CD4-positive, alpha-beta T cell treated with Interleukin-4 for 4 hours (primary cell): ENCODE measurements around the gene ISG15.
A peak's percentile ranks its signal among the peaks of the same experiment; 100 is the strongest.
"Not testable (repeated sequence)": the region's sequence is repeated elsewhere in the genome, so short reads cannot be mapped to it uniquely, and the experiment has no call there.

Source experiments
- DNase-seq: peaks from one replicate; pipeline ENCODE4 v3.0.0-alpha.2; 2020

The ISG15 gene

DNA sequence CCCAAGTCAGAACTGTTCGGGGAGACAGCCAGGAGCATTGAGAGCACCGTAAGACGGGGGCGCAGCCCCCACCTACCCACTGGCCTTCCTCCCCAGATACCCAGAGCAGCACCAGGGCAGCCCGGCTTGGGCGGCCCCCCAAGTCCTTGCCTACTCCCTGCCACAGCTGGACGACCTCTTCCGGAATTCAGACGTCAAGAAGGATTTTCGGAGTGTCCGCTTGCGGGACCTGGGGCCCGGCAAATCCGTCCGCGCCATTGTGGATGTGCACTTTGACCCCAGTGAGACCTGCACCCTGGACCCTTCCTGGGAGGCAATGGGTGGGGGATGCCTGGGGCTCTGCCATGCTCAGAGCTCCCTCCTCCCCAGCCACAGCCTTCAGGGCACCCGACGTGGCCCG is 34.1 kb downstream of the ISG15 start:
- DNase-seq: no peak

DNA sequence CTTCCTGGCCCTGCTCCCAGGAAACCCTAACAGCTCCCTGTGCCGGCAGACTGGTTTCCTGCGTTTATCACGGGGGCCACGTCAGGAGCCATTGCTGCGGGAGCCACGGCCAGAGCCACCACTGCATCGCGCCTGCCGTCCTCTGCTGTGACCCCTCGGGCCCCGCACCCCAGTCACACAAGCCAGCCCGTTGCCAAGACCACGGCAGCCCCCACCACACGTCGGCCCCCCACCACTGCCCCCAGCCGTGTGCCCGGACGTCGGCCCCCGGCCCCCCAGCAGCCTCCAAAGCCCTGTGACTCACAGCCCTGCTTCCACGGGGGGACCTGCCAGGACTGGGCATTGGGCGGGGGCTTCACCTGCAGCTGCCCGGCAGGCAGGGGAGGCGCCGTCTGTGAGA is 34.7 kb downstream of the ISG15 start:
- no peak for DNase-seq

DNA sequence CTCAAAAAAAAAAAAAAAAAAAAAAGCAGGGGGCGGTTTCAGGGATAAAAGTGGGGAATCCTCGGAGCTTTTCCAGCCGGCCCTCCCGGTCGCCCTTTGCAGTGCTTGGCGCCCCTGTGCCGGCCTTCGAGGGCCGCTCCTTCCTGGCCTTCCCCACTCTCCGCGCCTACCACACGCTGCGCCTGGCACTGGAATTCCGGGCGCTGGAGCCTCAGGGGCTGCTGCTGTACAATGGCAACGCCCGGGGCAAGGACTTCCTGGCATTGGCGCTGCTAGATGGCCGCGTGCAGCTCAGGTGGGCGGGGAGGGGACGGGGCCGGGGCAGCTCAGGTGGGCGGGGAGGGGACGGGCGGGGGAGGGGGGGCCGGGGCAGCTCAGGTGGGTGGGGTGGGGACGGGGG is 35.5 kb downstream of the ISG15 start:
- no peak for DNase-seq

DNA sequence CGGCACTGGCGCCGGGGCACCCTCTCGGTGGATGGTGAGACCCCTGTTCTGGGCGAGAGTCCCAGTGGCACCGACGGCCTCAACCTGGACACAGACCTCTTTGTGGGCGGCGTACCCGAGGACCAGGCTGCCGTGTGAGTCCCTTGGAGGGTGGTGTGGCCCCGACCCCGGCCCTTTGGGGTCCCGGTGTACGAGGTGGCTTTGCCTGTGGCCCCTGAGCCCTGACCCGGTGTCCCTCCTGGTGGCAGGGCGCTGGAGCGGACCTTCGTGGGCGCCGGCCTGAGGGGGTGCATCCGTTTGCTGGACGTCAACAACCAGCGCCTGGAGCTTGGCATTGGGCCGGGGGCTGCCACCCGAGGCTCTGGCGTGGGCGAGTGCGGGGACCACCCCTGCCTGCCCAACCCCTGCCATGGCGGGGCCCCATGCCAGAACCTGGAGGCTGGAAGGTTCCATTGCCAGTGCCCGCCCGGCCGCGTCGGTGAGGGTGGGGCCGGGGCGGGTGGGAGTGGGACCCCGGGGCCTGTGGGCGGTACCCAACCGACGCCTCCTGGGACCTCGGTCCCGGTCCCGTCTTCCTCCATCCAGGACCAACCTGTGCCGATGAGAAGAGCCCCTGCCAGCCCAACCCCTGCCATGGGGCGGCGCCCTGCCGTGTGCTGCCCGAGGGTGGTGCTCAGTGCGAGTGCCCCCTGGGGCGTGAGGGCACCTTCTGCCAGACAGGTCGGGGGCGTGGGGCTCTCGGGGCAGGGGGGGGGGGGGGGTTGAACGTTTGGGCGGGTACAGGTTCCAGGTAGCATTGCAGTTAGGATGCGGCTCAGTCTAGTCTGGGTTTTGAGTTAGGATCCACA is 36.2 kb downstream of the ISG15 start:
- no peak for DNase-seq

DNA sequence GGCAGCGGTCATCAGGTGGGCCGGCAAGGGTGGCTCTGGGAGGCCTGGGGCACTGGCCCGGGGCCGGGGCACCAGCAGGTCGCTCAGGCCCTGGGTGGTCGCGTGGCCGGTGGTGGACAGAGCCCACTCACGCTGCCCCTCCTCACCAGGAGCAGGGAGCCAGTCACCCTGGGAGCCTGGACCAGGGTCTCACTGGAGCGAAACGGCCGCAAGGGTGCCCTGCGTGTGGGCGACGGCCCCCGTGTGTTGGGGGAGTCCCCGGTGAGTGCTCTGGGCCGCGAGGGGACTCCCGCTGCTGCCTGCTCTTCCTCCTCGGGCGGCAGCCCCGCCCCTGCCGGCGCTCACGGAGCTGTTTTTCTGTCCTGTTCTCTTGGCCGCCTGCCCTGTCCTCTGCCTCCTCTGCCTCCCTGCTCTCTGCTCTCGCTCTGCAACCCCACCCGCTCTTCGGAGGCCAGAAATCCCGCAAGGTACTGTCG is 37.3 kb downstream of the ISG15 start:
- DNase-seq: no peak

DNA sequence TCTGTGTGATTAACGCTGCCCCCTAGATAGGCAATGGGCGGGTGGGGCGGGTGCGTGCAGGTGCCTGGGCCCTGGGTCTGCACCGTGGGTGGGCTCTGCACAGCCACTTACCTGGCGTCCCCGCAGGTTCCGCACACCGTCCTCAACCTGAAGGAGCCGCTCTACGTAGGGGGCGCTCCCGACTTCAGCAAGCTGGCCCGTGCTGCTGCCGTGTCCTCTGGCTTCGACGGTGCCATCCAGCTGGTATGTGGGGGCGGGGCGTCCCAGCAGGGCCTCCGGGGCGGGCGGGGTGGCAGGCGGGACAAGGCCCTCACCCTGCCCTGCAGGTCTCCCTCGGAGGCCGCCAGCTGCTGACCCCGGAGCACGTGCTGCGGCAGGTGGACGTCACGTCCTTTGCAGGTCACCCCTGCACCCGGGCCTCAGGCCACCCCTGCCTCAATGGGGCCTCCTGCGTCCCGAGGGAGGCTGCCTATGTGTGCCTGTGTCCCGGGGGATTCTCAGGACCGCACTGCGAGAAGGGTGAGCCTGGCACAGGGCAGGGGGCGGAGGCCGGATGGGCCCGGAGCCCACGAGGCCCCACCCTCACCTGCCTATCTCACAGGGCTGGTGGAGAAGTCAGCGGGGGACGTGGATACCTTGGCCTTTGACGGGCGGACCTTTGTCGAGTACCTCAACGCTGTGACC is 38.0 kb downstream of the ISG15 start:
- DNase-seq: no peak

DNA sequence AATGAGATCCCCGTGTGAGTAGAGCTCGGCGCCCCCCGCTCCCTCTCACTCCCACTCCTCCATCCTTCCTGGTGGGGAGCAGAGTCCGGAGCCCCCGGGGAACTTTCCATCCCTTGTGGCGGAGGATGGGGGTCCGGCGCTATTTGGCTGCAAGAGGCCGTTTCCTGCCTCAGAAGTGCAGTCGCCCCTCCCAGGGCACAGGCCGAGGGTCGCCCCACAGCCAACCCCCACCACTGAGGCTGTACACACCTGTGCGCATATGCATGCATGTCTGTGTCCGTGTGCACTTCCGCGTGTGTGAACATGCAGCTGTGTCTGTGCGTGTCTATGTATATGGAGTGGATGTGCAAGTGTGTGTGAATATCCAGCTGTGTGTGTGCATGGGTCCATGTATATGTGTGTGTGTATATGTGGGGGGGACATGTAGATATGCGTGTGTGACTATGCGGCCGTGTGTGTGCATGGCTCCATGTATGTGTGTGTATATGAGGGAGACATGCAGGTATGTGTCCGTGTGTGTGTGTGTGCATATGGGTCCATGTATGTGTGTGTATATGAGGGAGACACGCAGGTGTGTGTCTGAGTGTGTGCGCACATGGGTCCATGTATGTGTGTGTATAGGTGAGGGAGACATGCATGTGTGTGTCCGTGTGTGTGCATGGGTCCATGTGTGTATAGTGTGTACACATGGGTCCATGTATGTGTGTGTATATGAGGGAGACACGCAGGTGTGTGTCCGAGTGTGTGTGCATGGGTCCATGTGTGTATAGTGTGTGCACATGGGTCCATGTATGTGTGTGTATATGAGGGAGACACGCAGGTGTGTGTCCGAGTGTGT is 38.9 kb downstream of the ISG15 start:
- no peak for DNase-seq

DNA sequence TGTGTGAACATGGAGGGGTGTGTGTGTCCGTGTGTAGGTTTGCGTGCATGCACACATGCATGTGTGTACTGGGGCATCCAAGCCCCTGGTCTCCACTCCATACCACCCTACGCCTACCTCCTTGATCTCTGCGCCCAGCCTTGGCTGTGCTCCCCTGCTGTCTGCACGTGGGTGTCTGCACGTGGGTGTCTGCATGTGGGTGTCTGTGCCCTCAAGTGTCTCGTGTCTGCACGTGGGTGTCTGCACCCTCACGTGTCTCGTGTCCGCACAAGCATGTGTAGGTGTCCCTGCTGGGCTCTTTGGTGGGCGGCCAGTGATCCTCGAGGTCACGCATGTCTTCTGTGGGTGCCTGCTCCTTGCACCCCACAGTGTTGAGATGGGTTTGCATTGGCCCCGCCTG is 39.7 kb downstream of the ISG15 start:
- no peak for DNase-seq

DNA sequence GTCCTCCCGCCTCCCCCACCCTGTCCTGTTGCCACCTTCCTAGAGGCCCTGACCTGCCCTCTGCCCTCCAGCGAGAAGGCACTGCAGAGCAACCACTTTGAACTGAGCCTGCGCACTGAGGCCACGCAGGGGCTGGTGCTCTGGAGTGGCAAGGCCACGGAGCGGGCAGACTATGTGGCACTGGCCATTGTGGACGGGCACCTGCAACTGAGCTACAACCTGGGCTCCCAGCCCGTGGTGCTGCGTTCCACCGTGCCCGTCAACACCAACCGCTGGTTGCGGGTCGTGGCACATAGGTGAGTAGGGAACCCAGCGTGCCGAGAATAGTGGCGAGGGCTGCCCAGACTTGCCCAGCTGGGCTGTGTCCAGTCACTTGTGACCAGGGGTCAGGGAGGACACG is 40.4 kb downstream of the ISG15 start:
- DNase-seq: no peak

DNA sequence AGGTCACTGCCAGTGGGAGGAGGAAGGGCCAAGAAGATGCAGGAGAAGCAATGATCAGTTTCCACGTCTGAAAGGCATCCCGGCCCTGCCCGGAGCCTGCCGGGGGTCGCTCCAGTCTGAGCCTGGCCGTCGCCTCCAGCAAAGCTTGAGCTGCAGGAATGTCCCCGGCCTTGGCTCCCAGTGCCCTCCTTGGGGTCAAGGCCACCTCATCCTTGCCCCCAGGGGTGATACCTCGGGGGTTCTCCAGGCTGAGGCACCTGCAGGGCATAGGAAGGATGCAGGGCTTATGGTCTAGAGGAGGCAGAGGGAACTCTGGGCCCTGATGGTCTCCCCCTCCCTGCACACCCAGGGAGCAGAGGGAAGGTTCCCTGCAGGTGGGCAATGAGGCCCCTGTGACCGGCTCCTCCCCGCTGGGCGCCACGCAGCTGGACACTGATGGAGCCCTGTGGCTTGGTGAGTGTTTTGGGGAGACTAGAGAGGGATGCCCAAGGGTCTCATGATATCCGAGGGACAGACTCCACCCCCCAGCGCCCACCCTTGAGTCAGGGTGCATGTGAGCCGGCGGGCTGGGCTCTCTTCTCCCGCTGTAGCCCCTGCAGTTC is 40.9 kb downstream of the ISG15 start:
- no peak for DNase-seq

DNA sequence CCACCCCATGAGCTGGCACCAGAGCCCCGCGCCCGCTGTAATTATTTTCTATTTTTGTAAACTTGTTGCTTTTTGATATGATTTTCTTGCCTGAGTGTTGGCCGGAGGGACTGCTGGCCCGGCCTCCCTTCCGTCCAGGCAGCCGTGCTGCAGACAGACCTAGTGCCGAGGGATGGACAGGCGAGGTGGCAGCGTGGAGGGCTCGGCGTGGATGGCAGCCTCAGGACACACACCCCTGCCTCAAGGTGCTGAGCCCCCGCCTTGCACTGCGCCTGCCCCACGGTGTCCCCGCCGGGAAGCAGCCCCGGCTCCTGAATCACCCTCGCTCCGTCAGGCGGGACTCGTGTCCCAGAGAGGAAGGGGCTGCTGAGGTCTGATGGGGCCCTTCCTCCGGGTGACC is 41.7 kb downstream of the ISG15 start:
- DNase-seq: no peak

DNA sequence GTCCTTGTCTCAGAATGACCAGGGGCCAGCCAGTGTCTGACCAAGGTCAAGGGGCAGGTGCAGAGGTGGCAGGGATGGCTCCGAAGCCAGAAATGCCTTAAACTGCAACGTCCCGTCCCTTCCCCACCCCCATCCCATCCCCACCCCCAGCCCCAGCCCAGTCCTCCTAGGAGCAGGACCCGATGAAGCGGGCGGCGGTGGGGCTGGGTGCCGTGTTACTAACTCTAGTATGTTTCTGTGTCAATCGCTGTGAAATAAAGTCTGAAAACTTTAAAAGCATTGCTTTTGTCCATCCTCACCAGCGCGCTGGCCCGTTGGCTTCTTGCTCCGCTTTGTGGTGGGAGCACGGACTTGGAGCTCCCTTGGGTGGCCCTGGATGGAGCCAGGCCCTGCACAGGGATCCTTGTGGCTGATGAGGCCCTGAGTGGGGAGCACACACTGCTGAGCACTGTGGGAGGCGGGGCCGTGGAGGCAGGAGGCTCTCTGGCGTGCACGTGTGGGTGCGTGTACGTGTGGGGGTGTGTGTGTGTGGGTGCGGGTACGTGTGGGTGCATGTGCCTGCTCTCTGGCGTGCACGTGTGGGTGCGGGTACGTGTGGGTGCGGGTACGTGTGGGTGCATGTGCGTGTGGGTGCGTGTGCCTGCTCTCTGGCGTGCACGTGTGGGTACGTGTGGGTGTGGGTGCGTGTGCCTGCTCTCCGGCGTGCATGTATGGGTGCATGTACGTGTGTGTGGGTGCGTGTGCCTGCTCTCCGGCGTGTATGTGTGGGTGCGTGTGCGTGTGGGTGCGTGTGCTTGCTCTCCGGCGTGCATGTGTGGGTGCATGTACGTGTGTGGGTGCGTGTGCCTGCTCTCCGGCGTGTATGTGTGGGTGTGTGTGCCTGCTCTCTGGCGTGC is 42.8 kb downstream of the ISG15 start:
- DNase-seq: no peak

DNA sequence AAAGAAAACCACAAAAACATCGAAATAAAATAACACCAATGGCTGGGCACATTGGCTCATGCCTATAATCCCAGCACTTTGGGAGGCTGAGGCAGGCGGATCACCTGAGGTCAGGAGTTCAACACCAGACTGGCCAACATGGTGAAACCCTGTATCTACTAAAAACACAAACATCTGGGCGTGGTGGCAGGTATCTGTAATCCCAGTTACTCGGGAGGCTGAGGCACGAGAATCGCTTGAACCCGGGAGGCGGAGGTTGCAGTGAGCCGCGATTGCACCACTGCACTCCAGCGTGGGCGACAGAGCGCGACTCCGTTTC is 44.4 kb downstream of the ISG15 start:
- not testable (repeated sequence) for DNase-seq

DNA sequence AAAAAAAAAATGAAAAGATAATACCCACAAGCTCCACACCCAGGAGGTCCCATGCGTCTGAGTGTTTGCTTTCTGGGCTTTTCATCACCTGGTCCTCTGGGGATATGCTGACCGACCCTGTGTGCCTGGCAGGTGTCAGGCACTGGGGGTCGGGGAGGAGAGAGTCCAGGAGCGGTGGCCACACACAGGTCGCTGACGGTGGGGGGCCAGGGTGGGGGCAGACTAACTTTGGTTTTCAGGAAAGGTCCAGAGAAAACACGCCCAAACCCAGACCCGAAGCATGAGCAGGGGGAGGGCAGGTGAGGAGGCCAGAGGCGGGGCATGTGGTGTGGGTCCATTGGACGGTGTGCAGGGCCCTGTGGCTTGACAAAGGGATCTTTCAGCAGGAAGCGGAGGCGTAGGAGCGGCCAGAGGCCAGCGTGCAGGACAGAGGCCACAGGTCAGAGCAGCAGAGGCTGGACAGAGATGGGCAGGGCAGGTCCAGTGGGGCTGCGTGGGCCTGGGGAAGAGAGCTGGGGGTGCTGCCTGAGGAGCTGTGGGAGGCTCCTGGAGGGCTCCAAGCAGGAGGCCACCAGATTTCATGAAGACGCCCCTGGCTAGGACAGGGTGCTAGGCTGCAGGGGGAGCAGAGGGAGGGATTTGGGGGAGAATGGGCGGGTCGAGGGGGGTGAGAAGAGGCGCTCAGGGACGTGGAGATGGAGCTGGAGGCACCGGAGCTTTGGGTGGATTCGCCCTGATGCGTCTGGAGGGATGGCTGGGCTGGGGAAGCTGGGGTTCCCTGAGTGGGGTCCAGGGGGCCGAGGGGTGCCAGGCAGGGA is 45.0 kb downstream of the ISG15 start:
- no peak for DNase-seq

DNA sequence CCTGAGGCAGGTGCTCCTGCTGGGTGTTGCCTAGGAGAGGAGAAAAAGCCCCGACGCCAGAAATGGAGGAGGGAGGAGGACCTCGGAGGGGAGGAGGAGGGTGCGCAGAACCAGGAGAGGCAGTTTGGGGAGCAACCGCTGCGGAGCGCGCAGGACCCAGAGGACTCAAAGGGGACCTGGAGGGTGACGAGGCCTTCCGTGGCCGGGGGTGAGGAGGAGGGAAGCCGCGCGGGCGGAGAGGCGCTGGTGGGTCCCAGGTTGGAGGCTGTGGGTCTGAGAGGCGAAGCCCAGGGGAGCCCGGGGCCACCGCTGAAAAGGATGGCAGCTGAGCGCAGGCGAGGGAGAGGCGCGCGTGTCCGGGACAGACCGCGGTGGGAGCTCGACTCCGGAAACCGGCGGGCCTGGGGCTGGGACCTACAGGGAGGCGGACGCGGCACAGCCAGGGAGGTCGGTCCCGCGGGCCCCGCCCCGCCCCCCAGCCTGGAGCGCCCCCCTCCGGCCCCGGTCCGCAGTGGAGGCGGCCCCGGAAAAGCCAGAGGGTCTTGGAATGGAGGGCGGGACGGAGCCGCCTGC is 45.7 kb downstream of the ISG15 start:
- no peak for DNase-seq

DNA sequence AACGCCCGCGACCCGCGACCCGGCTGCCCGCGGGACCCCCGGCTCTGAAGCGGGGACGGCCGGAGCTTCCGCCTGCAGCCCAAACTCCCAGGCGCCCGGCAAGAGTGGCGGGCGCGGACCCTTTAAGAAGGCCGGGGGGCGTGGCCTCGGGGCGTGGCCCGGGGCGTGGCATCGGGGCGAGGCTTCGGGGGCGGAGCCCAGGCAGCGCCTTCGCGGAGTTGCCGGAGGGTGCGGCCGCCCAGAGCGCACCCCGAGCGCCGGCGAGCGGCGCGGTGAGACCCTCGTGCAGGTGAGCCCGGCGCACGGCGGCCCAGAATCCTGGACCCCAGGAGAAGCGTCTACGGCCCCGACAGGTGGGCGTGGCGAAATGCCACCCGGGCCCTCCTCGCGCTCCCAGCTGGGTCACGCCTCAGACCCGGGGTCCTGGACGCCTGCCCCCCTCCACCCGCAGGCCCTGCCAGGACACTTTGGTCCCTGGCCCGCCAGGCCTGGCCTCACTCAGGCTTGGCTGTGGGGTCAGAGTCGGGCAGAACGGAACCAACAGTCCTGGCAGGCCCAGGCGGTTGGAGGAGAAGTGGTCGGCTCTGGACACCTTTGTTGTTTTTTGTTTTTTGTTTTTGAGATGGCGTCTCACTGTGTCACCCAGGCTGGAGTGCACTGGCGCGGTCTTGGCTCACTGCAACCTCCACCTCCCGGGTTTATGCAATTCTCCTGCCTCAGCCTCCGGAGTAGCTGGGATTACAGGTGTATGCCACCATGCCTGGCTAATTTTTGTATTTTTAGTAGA is 46.4 kb downstream of the ISG15 start:
- peak; percentile 81 for DNase-seq

DNA sequence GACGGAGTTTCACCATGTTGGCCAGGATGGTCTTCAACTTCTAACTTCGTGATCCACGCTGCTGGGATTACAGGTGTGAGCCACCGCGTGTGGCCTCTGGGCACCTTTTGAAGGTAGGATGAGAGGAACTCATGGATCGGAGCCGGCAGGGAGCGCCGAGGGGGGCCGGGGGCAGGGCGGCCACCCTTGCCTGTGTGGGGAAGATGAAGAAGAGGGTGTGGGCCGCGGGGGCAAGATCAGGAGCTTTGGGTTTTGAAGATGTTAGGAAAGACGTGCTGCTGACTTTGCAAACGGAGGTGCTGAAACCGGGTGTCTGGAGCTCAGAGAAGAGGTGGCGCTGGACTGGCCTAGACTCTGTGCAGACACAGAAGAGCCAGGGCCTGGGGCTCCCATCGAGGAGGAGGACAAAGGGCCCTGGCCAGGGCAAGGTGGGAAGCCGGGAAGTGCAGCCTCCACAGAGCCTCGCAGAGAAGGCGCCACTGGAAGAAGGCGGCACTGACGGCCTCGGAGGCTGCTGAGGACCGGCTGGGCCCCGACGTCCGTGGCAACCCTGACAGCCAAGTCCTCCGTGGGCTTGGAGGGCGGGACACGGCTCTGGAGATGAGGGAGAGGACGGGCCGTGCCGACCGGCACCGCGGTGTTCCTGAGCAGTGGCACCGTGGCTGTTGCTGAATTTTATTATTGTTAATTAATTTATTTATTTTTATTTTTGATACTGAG is 47.1 kb downstream of the ISG15 start:
- DNase-seq: no peak

DNA sequence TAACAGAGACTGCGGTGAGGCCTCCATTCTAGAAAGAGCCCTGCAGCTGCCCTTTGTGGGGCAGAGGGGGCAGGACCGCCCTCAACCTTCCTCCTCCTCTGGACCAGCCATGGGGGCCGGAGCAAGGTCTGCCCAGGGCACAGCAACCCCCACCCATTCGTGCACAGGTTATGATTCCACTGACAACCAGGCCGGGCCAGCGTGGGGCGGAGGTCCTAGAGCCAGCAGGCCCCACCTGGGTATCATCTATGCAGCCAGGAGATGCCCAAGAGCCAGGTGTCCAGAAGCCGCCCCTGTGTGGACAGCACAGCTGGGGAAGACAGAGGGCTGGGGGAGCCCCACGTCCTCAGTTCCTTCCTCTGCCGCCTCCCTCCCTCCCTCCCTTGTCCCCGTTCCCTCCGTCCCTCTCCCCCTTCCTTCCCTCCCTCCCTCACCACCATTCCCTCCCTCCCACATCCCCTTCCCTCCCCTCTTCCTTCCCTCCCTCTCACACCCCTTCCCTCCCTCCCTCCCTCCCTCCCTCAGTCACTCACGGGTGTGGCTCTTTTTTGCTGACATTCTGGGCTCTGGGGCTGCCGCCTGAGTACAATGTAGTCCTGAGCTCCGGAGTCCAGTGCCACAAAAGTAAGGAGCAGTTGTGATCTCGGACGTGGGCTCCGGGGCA is 48.5 kb downstream of the ISG15 start:
- no peak for DNase-seq
